Measurements from ENCODE around the gene TMEM120B.

Gene TMEM120B

DNA sequence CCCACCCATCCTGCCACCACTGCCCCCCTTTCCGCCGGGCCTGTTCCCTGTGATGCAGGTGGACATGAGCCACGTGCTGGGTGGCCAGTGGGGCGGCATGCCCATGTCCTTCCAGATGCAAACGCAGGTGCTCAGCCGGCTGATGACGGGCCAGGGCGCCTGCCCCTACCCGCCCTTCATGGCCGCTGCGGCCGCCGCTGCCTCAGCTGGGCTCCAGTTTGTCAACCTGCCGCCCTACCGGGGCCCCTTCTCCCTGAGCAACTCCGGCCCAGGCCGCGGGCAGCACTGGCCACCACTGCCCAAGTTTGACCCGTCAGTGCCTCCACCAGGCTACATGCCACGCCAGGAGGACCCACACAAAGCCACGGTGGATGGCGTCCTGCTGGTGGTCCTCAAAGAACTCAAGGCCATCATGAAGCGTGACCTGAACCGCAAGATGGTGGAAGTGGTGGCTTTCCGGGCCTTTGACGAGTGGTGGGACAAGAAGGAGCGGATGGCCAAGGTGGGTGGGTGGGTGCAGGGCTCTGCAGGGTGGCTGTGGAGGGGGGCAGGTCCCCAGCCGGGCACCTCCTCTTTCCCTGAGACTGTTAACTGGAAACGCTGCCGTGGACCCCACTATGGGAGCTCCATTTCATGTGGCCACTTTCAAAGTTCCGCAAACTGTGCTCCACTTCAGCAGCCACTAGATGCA, 102.0 kb downstream of the TMEM120B start:
- no peak for DNase-seq (ENCODE audit: low read depth in 4 of 4, low spot score in 1 of 4)

DNA sequence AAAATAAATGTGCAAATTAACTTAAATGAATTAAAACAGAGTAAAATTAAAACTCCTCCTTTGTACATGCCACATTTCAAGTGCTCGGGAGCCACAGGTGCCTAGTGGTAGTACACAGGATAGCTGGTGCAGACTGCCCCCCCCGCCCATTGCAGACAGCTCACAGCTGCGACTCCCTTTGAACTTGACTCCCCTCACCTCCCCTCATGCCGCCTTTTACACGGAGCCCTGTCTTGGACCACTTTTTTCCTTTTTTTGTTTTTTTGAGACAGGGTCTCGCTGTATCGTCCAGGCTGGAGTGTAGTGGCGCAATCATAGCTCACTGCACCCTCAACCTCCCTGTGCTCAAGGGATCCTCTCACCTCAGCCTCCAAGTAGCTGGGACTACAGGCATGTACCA, 102.7 kb downstream of the TMEM120B start:
- DNase-seq (ENCODE audit: low read depth in 4 of 4, low spot score in 1 of 4), result no peak

DNA sequence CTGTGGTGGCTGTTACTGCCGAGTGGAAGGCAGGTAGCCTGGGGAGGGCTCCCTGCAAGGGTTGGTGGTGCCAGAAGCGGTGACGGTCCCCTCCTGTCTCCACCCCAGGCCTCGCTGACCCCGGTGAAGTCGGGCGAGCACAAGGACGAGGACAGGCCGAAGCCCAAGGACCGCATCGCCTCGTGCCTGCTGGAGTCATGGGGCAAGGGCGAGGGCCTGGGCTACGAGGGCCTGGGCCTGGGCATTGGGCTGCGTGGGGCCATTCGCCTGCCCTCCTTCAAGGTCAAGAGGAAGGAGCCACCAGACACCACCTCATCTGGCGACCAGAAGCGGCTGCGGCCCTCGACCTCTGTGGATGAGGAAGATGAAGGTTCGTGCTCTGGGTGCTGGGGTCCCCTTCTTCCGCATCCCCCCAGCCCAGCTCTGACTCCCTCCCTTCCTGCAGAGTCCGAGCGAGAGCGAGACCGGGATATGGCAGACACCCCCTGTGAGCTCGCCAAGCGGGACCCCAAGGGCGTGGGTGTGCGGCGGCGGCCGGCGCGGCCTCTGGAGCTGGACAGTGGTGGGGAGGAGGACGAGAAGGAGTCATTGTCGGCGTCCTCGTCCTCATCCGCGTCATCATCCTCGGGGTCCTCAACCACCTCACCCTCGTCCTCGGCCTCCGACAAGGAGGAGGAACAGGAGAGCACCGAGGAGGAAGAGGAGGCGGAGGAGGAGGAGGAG, 104.5 kb downstream of the TMEM120B start:
- no peak for DNase-seq (ENCODE audit: low read depth in 4 of 4, low spot score in 1 of 4)

DNA sequence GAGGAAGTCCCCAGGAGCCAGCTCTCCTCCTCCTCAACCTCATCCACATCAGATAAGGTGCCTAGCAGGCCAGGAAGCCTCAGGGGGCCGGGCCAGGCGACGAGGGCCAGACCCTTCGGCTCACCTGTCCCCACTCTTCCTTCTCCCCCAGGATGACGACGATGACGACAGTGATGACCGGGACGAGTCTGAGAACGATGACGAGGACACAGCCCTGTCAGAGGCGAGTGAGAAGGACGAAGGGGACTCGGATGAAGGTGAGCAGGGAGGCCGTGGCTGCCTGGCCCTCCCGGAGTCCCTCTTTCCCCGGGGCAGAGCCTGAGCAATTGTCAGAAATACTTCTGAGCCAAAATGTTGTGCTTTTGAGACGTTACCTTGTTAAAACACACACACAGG, 105.1 kb downstream of the TMEM120B start:
- no peak for DNase-seq (ENCODE audit: low read depth in 4 of 4, low spot score in 1 of 4)

- DNase-seq (ENCODE audit: low read depth in 4 of 4, low spot score in 1 of 4), result no peak
Observed at GRCh38 chr12:121819212-121819949, 106.8 kb downstream of the TMEM120B start.

- no peak for DNase-seq (ENCODE audit: low read depth in 4 of 4, low spot score in 1 of 4)
Observed at GRCh38 chr12:121820056-121820455, 107.5 kb downstream of the TMEM120B start.

- DNase-seq (ENCODE audit: low read depth in 4 of 4, low spot score in 1 of 4), result no peak
Observed at GRCh38 chr12:121822393-121823100, 110.0 kb downstream of the TMEM120B start.

- no peak for DNase-seq (ENCODE audit: low read depth in 4 of 4, low spot score in 1 of 4)
Observed at GRCh38 chr12:121823101-121823726, 110.7 kb downstream of the TMEM120B start.

- no peak for DNase-seq (ENCODE audit: low read depth in 4 of 4, low spot score in 1 of 4)
Observed at GRCh38 chr12:121823727-121824115, 111.2 kb downstream of the TMEM120B start.

GRCh38 chr12:121825041-121825523, 112.5 kb downstream of the TMEM120B start:
- DNase-seq (ENCODE audit: low read depth in 4 of 4, low spot score in 1 of 4), result no peak

DNA sequence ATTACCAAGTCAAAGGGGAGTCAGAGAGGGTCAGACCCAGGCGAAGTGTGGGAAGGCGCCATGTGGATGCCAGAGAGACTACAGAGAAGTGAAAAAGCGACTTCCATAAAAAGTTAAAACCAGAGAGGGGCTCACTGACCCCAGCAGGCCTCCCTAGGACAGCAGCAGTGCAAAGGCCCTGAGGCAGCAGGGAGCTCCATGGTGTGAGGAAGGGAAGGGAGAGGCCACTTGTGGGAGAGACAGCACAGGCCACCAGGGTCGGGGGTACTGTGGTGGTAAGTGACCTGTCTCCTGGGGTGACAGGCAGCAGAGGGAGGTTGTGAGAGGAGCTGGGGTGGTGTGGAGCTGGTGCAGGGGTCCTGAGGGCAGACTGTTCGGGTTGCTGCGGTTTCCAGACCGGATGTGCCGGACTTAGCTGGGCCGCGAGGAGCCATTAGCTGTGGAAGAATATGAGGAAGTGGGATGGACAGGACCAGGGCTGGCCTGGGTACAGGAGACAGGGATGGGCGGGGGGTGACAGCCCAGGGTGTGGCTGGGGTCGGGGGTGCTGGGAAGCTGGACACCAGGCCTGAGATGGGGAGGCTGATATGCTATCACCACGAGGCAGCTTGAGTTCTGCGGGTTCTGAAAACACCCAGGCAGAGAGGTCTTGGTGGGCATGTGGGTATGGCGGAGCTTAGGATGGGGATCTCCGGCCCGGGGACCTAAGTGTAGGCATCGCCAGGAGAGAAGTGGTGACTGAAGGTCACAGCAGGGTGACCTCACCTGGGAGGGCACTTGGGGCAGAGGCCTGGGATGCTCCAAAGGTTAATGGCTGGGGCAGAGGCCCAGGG, 114.0 kb downstream of the TMEM120B start:
- no peak for DNase-seq (ENCODE audit: low read depth in 4 of 4, low spot score in 1 of 4)

GRCh38 chr12:121827351-121828099, 115.0 kb downstream of the TMEM120B start:
- no peak for DNase-seq (ENCODE audit: low read depth in 4 of 4, low spot score in 1 of 4)

DNA sequence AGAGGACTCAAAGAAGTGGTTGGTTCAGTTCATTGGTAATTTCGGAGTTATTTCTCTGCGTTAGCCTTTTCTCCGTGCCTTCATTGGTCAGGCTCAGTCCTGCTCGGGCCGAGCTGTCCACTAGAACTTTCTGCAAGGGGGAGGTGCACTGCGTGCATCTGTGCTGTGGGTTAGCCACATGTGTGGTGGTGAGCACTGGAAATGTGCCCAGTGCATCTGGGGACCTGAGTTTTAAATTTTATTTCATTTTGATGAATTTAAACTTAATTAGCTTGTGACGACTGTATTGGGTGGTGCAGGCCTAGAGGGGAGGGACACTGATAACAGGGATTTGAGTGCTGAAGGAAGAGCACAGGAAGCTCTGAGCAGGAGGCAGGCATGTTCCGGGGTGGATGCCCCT, 115.8 kb downstream of the TMEM120B start:
- DNase-seq (ENCODE audit: low read depth in 4 of 4, low spot score in 1 of 4), result no peak

DNA sequence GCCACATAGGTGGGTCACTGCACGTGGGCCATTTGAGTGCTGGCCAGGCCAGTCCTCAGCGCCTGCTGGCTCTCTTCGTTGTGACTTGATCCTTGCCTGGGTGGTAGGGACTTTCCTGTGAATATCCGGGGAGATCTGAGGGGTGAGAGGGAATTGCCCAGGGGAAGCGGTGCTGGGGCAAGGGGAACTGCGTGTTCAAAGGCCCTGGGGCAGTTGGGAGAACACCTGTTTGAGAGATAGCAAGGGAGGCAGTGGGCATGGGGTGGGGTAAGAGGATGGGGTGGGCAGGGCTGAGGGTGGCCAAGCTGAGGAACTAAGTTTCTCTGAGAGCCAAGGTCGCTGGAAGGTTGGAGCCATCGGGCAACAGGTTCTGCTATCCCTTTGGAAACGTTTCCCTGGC, 116.3 kb downstream of the TMEM120B start:
- no peak for DNase-seq (ENCODE audit: low read depth in 4 of 4, low spot score in 1 of 4)

DNA sequence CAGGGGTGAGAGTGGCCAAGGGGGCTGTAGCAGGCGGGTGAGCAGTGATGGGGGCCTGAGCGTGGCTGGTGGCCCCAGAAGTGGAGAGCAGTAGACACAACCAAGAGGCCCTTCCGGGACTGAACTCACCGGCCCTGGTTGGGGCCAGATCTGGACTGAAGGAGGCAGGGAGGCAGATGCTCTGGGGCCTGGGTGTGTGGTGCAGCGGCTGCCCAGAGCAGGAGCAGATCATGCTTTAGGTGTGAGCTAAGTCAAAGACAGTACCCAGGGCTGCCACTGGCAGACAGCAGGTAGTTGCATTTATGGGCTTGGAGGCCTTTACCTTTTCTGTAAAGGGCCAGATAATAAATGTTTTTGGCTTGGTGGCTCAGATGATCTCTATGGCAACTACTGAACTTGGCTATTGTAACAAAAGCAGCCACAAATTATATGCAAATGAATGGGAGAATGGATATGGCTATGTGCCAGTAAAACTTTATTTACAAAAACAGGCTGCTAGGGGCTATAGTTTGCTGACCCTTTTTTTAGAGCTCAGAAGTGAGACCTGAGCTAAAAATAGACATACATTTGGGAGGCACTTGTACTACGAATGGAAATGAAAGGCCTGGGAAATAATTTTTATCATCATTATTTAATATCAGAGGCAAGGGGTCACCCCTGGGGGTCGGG, 116.8 kb downstream of the TMEM120B start:
- DNase-seq (ENCODE audit: low read depth in 4 of 4, low spot score in 1 of 4), result no peak

- no peak for DNase-seq (ENCODE audit: low read depth in 4 of 4, low spot score in 1 of 4)
Observed at GRCh38 chr12:121830134-121830533, 117.6 kb downstream of the TMEM120B start.

DNA sequence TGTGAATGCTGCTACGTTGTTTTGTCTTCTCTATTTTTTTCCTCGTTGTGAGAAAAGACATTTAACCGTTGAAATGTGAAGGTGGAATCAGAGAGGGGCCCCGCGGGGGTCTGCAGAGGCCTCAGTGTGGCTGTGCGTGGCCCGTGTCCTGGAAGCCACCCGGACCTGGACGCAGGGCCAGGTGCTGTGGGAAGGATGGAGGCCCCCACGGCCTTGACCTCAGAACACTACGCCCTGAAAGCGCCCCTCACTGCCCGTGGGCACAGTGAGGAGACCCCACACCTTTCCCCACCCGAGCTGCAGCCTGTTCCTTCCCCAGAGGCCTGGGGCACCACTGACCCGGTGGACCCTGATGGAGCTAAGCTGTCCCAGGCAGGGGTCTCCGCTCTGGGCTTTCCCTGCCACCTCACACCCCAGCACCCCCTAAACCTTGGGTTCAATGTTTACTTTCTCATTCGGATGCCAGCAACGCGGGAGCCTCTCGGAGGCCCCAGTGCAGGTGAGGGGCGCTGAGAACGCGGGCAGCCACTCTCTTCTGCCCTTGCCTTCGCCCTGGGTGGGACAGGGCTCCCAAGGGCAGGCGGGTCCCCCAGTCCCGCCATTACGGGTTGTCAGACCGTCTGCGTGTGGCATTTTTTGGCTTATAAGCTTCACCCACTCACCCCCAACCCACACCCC, 118.2 kb downstream of the TMEM120B start:
- DNase-seq (ENCODE audit: low read depth in 4 of 4, low spot score in 1 of 4), result no peak

Data from stimulated activated CD4-positive, alpha-beta T cell treated with anti-CD3 and anti-CD28 coated beads, Interleukin-1b, Interleukin-23, amount 100 ng/mL, for 24 hours (primary cell).